ENCODE results near the gene TOX2. TPM values are rescaled to one million over a fixed set of nuclear protein-coding genes. Genes with fewer than 3 reads are reported as not detected.

Gene TOX2
- polyA plus RNA-seq, 3 donors = 0.39 to 0.56 (median 0.47) TPM

DNA sequence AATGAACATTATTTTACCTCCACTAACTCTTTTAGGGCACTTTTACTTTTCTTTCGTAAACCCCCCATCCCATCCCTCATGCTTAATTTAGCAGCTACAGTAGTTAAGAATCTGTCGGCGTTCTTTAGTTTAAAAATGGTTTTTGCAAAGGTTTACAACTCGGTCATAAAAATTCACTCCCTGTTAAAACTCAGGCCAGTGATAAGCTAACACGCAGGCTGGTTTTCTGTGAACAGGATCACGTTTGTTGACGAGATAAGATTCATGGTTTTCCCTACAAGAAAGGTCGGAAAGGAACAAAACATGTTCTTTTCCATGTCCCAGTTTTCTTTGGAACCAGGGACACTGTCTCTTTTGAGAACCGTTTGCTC is 101.1 kb downstream of the TOX2 start:
- Histone ChIP-seq H3K4me1 (ENCODE audit: control insufficient read depth in 1 of 2, insufficient read depth in 2 of 2, low read length in 2 of 2) (peaks cover 4 to 8% of the 10 kb centered on the region in 2 donors), H2AFZ (ENCODE audit: insufficient read depth, low read depth, low read length, poor library complexity, severe bottlenecking) (no peak overlapping the region), H3K27me3 (ENCODE audit: control insufficient read depth in 2 of 2, insufficient read depth in 2 of 2, low read length in 2 of 2) (peaks cover 2 to 43% of the 10 kb centered on the region in 2 donors), H3K4me2 (replicated peaks; ENCODE audit: extremely low read depth, low read length, poor library complexity, severe bottlenecking) (no peak overlapping the region), H3K9ac (ENCODE audit: insufficient read depth, low read length, poor library complexity, severe bottlenecking) (no peak overlapping the region), H4K20me1 (ENCODE audit: insufficient read depth, low read length) (no peaks in the 10 kb centered on the region), H3K36me3 (replicated peaks in 1 of 2; ENCODE audit: control insufficient read depth in 1 of 2, insufficient read depth in 2 of 2, low read length in 2 of 2) (no peaks in the 10 kb centered on the region), H3K27ac (ENCODE audit: low read depth in 1 of 2, low read length in 2 of 2) (no peak overlapping the region), H3K9me3 (replicated peaks in 1 of 2; ENCODE audit: control insufficient read depth in 1 of 2, insufficient read depth in 1 of 2, low read length in 2 of 2) (no peaks in the 10 kb centered on the region), H3K4me3 (replicated peaks in 1 of 3; ENCODE audit: low read depth in 2 of 3, low read length in 3 of 3) (no peak overlapping the region), H3K79me2 (ENCODE audit: insufficient read depth, low read length) (no peaks in the 10 kb centered on the region)
- TF ChIP-seq, protein P1, sequence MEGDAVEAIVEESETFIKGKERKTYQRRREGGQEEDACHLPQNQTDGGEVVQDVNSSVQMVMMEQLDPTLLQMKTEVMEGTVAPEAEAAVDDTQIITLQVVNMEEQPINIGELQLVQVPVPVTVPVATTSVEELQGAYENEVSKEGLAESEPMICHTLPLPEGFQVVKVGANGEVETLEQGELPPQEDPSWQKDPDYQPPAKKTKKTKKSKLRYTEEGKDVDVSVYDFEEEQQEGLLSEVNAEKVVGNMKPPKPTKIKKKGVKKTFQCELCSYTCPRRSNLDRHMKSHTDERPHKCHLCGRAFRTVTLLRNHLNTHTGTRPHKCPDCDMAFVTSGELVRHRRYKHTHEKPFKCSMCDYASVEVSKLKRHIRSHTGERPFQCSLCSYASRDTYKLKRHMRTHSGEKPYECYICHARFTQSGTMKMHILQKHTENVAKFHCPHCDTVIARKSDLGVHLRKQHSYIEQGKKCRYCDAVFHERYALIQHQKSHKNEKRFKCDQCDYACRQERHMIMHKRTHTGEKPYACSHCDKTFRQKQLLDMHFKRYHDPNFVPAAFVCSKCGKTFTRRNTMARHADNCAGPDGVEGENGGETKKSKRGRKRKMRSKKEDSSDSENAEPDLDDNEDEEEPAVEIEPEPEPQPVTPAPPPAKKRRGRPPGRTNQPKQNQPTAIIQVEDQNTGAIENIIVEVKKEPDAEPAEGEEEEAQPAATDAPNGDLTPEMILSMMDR (IDR thresholded peaks at IDR 0.05) = no peak
- H3K36me3 Mint-ChIP-seq = no peaks in the 10 kb centered on the region
- intact Hi-C loops (cut with micrococcal nuclease) = no loop called here
- no peak for DNase-seq
- no peak overlapping the region for H3K27ac Mint-ChIP-seq
- 52% methylated on average over 6 of the region's 9 CpGs for WGBS (ENCODE audit: insufficient coverage)
- peak overlapping the region in 1 of 2 donors; percentile 28 for H3K4me3 Mint-ChIP-seq
- H3K9me3 Mint-ChIP-seq = peaks cover 0 to 2% (median 0%) of the 10 kb centered on the region in 7 donors
- peaks cover 14% of the 10 kb centered on the region for H3K4me1 Mint-ChIP-seq
- peaks cover 16 to 47% (median 37%) of the 10 kb centered on the region in 3 donors for H3K27me3 Mint-ChIP-seq (ENCODE audit: low read depth in 3 of 3)

DNA sequence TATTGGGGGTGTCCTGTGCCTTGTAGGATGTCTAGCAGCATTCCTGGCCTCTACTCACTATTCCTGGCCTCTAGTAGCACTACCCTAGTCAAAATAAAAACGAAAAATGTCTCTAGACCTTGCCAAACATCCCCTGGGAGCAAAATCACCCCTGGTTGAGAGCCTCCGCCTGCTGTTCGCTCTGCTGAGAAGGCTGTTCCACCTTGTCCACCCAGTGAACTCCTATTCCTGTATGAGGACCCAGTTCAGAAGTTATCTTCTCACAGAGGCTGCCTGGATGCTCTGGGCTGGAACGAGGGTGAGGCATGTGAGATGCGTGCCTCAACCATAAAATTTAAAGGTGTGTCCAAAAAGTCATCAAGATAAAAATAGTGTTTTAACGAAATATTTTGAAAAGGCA is 101.9 kb downstream of the TOX2 start:
- Mint-ChIP-seq H3K27ac (no peak overlapping the region), H3K9me3 (peaks cover 0 to 2% (median 0%) of the 10 kb centered on the region in 7 donors), H3K36me3 (no peaks in the 10 kb centered on the region), H3K27me3 (ENCODE audit: low read depth in 3 of 3) (peaks cover 16 to 46% (median 39%) of the 10 kb centered on the region in 3 donors), H3K4me1 (peaks cover 9% of the 10 kb centered on the region), H3K4me3 (peak overlapping the region in 1 of 2 donors; percentile 5)
- H3K4me2 ChIP-seq (replicated peaks; ENCODE audit: extremely low read depth, low read length, poor library complexity, severe bottlenecking) = no peak overlapping the region
- no peaks in the 10 kb centered on the region for H4K20me1 ChIP-seq (ENCODE audit: insufficient read depth, low read length)
- no peak overlapping the region for H2AFZ ChIP-seq (ENCODE audit: insufficient read depth, low read depth, low read length, poor library complexity, severe bottlenecking)
- peaks cover 4 to 8% of the 10 kb centered on the region in 2 donors for H3K4me1 ChIP-seq (ENCODE audit: control insufficient read depth in 1 of 2, insufficient read depth in 2 of 2, low read length in 2 of 2)
- no peaks in the 10 kb centered on the region for H3K79me2 ChIP-seq (ENCODE audit: insufficient read depth, low read length)
- no peaks in the 10 kb centered on the region for H3K9me3 ChIP-seq (replicated peaks in 1 of 2; ENCODE audit: control insufficient read depth in 1 of 2, insufficient read depth in 1 of 2, low read length in 2 of 2)
- no peak overlapping the region for H3K27ac ChIP-seq (ENCODE audit: low read depth in 1 of 2, low read length in 2 of 2)
- intact Hi-C loops (cut with micrococcal nuclease) = no loop called here
- H3K36me3 ChIP-seq (replicated peaks in 1 of 2; ENCODE audit: control insufficient read depth in 1 of 2, insufficient read depth in 2 of 2, low read length in 2 of 2) = no peaks in the 10 kb centered on the region
- no peak for DNase-seq
- peaks cover 0 to 45% of the 10 kb centered on the region in 2 donors for H3K27me3 ChIP-seq (ENCODE audit: control insufficient read depth in 2 of 2, insufficient read depth in 2 of 2, low read length in 2 of 2)
- H3K9ac ChIP-seq (ENCODE audit: insufficient read depth, low read length, poor library complexity, severe bottlenecking) = no peak overlapping the region
- WGBS (ENCODE audit: insufficient coverage) = 76% methylated on average over 3 of the region's 6 CpGs
- TF ChIP-seq, protein P1 (IDR thresholded peaks at IDR 0.05) = no peak
- no peak overlapping the region for H3K4me3 ChIP-seq (replicated peaks in 1 of 3; ENCODE audit: low read depth in 2 of 3, low read length in 3 of 3)
